Cortex of kidney (tissue), 1 donor: ENCODE measurements around the gene DECR2.

Source experiments
- DNase-seq: peaks from one replicate; lab custom pipeline; 2025; lab: John Stamatoyannopoulos, UW

The DECR2 gene

DNA sequence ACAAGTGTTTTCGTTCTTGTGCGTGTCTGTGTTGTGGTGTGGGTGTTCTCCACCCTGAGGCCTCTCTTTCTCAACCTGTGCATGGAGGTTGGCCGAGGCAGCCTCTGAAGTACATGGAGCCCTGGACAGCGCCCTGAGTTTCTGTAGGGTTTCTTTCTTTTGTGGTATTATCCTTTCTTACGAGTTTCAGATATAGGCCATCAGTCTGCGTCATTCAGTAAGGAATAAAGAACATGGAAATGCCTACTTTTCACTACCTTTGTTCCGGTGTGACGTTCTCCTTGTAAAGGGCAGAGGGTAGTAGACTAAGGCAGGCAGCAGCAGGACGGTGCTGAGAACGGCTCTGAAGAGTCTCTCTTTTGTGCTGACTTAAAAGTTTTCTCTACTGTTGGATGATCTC, 42.3 kb downstream of the DECR2 start:
- DNase-seq: no peak

DNA sequence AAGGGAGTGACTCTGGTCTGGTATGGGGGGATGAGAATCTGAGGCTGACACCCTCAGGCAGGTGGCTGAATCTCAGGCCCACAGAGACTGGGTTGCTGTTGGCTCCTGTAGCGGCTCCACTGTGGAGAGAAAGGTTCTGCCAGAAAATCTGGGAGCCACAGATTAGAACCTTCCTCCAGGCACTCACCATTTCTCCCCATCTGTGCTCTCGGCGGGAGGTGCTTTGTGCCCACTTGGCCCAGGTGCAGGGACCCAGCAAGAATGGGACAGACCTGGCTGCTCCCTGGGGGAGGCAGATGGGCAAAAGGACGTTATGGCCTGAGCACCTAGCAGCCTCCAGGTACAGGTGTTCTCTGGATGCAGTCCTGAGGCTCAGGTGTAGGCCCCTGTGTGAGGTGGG, 43.9 kb downstream of the DECR2 start:
- DNase-seq: no peak

DNA sequence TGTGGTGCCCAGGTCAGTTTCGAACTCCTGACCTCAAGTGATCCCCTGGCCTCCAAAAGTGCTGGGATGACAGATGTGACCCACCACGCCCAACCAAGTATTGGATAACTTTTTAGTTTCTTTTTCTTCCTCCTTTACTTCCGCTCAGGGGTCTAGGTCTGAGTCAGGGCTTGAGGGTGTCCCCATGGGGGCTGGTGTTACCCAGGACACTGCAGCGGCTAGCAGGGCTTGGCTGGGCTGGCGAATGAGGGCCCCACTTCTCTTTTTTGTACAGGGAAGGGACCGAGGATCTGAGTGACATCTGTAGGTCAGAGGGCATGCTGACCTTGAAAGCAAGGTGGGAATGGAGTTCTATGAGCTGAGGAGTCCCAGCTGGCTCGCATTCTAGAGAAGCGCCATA, 48.7 kb downstream of the DECR2 start:
- DNase-seq: no peak

DNA sequence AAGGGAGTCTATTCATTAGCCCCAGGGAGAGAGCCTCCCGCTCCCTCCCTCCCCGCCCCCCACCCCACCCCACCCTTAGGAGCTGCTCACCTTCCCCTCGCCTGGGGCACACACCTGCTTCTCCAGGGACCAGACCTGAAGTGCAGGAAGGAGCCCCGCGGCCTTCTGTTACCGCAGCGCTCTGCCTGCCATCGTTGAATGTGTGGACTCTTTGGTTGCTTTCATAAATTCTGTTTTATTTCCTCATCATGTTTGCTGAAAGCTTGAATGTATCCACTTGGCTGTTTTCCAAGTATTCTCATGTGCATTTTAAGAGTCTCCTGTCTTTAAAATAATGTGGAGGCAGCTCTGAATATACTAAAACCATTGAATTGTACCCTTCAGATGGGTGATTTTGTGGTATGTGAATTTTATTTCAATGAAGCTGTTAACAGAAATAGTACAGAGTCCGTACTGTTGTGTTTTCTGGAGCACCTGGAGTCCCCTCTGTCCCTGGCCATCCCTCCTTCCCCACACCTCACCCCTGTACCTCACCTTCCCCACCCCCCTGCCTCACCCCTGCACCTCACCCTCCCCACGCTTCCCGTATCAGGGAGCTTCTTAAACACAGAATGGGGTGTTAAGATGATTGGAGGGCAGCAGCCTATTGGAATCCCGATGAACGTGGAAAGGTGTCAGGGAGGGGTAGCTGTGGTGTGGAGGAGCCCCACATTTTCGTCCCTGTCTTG, 49.3 kb downstream of the DECR2 start:
- DNase-seq: no peak

DNA sequence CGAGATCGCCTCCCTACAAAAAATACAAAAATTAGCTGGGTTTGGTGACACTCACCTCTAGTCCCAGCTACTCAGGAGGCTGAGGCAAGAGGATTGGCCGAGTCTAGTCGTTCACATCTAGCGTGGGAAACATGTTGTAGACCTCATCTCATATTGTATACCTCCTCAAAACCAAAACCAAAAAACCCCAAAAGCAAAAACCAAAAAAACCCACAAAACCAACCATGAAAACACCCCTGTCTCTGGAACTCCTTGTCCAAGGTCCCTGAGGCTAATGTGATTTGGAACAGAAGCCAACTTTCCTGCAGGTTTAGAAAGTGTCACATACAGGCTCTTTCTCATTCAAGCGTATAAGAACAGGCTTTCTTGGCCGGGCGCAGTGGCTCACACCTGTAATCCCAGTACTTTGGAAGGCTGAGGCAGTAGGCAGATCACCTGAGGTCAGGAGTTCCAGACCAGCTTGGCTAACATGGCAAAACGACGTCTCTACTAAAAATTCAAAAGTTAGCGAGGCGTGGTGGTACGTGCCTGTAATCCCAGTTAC, 52.8 kb downstream of the DECR2 start:
- no peak for DNase-seq

DNA sequence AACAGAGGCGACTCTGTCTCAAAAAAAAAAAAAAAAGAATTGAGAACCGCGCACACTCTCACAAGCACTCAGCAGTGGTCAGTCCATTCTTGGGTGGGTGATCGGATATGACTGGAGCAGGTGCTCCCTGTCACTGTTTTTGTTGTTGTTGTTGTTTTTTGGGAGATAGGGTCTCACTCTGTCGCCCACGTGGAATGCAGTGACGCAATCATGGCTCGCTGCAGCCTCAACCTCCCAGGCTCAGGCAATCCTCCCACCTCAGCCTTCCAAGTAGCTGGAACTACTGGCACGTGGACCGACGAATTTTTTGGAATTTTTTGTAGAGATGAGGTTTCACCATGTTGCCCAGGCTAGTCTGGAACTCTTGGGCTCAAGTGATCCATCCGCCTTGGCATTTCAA, 53.8 kb downstream of the DECR2 start:
- no peak for DNase-seq

DNA sequence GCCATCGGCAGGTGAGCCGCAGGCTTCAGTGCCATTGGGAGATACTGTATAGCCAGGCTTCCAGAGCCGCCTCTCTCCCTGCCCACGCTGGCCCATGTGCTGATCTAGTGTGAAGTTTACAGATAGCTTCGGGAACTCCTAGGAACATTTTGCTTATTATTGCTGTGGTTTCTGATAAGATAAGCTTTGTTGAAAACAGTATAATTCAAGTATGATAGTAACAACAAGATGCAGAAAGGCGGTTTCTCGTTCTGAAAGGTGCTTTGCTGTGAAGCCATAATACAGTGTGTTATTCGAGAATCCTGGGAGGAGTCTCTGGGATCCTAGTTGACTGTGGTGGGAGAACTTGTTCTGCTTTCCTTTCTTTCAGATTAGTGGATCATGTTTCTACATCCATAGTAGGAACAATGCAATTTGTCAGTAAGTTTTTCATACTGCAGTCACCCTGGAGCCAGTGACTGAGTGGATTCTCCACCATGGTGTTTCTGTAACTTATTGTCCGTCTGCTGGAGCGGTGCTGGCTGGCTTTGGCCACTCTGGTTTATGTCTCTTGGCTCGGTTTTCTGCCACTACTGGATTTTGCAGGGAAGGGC, 55.3 kb downstream of the DECR2 start:
- no peak for DNase-seq

DNA sequence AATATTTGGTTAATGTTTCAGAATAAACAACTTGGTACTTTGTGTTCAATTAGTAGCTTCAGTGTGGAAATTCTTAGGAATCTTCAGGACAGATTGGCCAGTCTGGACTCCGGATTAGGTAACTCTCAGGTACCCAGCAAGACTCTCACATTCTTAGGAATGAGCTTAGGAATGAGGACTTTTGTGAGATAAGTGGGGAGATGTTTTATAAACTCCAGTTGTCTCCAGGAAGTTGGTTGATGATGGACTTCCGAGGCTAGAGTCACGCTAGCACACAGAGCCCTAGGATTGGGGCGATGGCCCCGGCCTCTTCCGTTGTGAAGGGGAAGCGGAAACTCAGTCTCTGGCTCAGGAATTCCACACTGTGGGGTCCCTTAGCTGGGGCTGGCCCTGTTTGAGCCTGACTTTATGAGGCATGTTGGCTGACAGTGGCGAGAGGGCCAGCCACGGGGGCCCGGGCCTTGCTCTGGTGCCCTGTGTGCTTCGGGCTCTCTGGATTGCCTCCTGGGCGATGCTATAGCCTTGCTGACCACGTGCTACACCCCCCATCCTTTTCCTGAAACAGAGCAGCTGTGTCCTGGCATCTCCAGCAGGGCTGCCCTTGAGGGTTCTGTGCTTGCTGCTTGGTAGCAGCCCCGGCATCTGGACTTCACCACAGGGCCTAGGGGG, 56.2 kb downstream of the DECR2 start:
- DNase-seq: no peak

DNA sequence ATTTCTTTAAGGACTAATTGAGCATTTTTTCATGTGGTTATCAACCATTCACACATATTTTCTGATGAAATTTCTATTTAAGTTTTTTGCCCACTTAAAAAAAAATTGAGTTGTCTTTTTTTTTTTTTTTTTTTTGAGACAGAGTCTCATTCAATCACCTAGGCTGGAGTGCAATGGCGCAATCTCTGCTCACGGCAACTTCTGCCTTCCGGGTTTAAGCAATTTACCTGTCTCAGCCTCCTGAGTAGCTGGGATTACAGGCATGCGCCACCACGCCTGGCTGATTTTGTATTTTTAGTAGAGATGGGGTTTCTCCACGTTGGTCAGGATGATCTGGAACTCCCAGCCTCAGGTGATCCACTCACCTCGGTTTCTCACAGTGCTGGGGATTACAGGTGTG, 58.1 kb downstream of the DECR2 start:
- DNase-seq: no peak

DNA sequence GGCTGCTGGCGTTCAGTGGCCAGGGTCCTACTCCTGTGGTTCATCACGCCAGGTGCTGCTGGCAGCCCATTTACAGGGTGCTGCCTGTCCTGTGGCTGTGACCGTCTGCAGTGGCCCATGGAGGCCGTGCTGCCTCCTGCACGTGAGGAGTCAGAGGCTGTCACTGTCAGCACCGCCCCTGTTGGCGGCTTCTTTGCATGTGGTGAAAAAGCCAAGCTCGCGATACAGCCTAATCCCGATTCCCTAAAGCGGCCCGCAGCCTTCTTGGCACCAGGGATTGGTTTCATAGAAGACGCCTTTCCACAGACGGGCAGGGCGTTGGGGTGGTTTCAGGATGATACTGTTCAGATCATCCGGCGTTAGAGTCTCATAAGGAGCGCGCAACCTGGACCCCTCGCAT, 59.1 kb downstream of the DECR2 start:
- no peak for DNase-seq
